ENCODE results near the gene RTEL1.

- TF ChIP-seq SRF (IDR thresholded peaks at IDR 0.05; ENCODE audit: low read depth) (no peak), POLR2A (IDR thresholded peaks at IDR 0.05; ENCODE audit: borderline replicate concordance, extremely low read depth, insufficient read depth, insufficient read length) (no peak), RAD21 (IDR thresholded peaks at IDR 0.05; ENCODE audit: low read depth) (no peak), CTCF (IDR thresholded peaks at IDR 0.05 in 2 of 3, conservative IDR thresholded peaks at IDR 0.05 in 1 of 3; ENCODE audit: borderline replicate concordance in 1 of 3, insufficient read depth in 1 of 3, low read depth in 2 of 3, low read length in 2 of 3) (no peak), EZH2 (IDR thresholded peaks at IDR 0.05) (no peak), MAX (IDR thresholded peaks at IDR 0.05) (no peak), SP1 (IDR thresholded peaks at IDR 0.05; ENCODE audit: low read depth) (no peak), FOSL1 (IDR thresholded peaks at IDR 0.05; ENCODE audit: low read depth) (no peak), TCF7L2 (IDR thresholded peaks at IDR 0.05; ENCODE audit: borderline replicate concordance, extremely low read depth, insufficient read depth, insufficient read length) (no peak), REST (IDR thresholded peaks at IDR 0.05; ENCODE audit: low read depth) (no peak)
- TF ChIP-seq, protein P1, sequence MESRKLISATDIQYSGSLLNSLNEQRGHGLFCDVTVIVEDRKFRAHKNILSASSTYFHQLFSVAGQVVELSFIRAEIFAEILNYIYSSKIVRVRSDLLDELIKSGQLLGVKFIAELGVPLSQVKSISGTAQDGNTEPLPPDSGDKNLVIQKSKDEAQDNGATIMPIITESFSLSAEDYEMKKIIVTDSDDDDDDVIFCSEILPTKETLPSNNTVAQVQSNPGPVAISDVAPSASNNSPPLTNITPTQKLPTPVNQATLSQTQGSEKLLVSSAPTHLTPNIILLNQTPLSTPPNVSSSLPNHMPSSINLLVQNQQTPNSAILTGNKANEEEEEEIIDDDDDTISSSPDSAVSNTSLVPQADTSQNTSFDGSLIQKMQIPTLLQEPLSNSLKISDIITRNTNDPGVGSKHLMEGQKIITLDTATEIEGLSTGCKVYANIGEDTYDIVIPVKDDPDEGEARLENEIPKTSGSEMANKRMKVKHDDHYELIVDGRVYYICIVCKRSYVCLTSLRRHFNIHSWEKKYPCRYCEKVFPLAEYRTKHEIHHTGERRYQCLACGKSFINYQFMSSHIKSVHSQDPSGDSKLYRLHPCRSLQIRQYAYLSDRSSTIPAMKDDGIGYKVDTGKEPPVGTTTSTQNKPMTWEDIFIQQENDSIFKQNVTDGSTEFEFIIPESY (IDR thresholded peaks at IDR 0.05; ENCODE audit: extremely low read depth, insufficient replicate concordance, low read length): no peak
These were observed 20.0 kb downstream of the RTEL1 start for GRCh38 chr20:63678071-63678470.

Measured in HCT116 (cell line).